Suprapubic skin (tissue), 4 donors: ENCODE data around the gene ZBTB4. TPM values are rescaled to one million over a fixed set of nuclear protein-coding genes. Genes with fewer than 3 reads are reported as not detected.

Experiments
- DNase-seq, 2 donors: peaks; one replicate each; pipeline ENCODE4 v3.0.0-alpha.2; 2019; ENCODE audit warnings: low spot score in 2 of 2
- H3K27ac ChIP-seq: fragments of 200-600 bp; sonication (generic); one replicate; pipeline ENCODE4 v1.5.1; 2019
- H3K27me3 ChIP-seq: fragments of 200-600 bp; sonication (generic); one replicate; pipeline ENCODE4 v1.5.1; 2019
- H3K36me3 ChIP-seq: fragments of 200-600 bp; sonication (generic); one replicate; pipeline ENCODE4 v1.5.1; 2019
- H3K4me1 ChIP-seq: fragments of 200-600 bp; sonication (generic); one replicate; pipeline ENCODE4 v1.5.1; 2019
- H3K4me3 ChIP-seq: fragments of 200-600 bp; sonication (generic); one replicate; pipeline ENCODE4 v1.5.1; 2019; ENCODE audit warnings: mild to moderate bottlenecking
- H3K9me3 ChIP-seq: fragments of 200-600 bp; sonication (generic); one replicate; pipeline ENCODE4 v1.5.1; 2019
- EP300 ChIP-seq: sonication (generic); formaldehyde crosslinking; IDR thresholded peaks from one replicate; pipeline ENCODE4 v1.6.1; 2017; ENCODE audit warnings: antibody characterized with exemption
- POLR2A ChIP-seq, 2 donors: fragments of 450-650 bp; IDR thresholded peaks; one replicate each; pipeline ENCODE4 v1.6.1; 2017; ENCODE audit warnings: antibody characterized with exemption in 2 of 2, mild to moderate bottlenecking in 2 of 2, moderate library complexity in 2 of 2
- POLR2AphosphoS5 ChIP-seq, 3 donors: sonication (generic); formaldehyde crosslinking; IDR thresholded peaks; one replicate each; pipeline ENCODE4 v1.6.1; 2017; ENCODE audit warnings: antibody characterized with exemption in 3 of 3
- WGBS: methylation state at CpG from one replicate; pipeline ENCODE4 v1.1.5; 2018; 5-methylcytosine and 5-hydroxymethylcytosine counted together
- total RNA-seq, 4 donors: library from RNA; depleted of rRNA; stranded (reverse); fragments of >200 nt; gene quantifications; one replicate each; pipeline ENCODE4 v1.1.0, GENCODE V29; 2016
- TF ChIP-seq, protein P1 (sequence below), 2 donors: fragments of 200-600 bp in 1 of 2; fragments of 450-650 bp in 1 of 2; sonication (generic) in 1 of 2; IDR thresholded peaks; one replicate each; pipeline ENCODE4 v1.5.1; 2016 to 2019; ENCODE audit warnings: antibody characterized with exemption in 2 of 2, mild to moderate bottlenecking in 1 of 2, moderate library complexity in 1 of 2

ZBTB4 gene
- total RNA-seq, 4 donors from 2014 or later: 36.1 to 65.7 (median 45.3) TPM

DNA sequence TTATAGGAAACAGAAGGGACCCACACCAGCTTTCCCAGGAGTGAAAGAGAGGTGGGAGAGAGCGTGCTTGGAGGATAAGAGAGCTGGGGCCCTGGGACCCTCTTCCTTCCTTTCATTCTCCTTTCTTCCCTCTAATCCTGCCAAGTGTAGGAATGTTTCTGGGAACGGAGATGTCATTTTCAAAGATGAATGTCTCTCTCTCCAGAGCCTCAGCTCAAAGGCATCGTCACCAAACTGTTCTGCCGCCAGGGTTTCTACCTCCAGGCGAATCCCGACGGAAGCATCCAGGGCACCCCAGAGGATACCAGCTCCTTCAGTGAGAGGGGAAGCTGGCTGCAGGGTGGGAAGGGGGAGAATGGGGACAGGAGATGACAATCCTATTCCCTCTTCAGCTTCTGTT lies 38.2 kb downstream of the ZBTB4 start:
- Histone ChIP-seq H3K4me1 (peaks cover 74% of the 10 kb centered on the region), H3K27me3 (peaks cover 23% of the 10 kb centered on the region)

GRCh38 chr17:7440834-7441195 lies 38.6 kb downstream of the ZBTB4 start:
- no peak for DNase-seq
- Histone ChIP-seq H3K9me3 (no peaks in the 10 kb centered on the region), H3K4me3 (peak overlapping the region; percentile 54), H3K36me3 (no peaks in the 10 kb centered on the region), H3K27ac (peak overlapping the region; percentile 14), H3K4me1 (peaks cover 75% of the 10 kb centered on the region), H3K27me3 (peaks cover 21% of the 10 kb centered on the region)
- 13% methylated on average over 12 of the region's 12 CpGs for WGBS
- TF ChIP-seq, protein P1, sequence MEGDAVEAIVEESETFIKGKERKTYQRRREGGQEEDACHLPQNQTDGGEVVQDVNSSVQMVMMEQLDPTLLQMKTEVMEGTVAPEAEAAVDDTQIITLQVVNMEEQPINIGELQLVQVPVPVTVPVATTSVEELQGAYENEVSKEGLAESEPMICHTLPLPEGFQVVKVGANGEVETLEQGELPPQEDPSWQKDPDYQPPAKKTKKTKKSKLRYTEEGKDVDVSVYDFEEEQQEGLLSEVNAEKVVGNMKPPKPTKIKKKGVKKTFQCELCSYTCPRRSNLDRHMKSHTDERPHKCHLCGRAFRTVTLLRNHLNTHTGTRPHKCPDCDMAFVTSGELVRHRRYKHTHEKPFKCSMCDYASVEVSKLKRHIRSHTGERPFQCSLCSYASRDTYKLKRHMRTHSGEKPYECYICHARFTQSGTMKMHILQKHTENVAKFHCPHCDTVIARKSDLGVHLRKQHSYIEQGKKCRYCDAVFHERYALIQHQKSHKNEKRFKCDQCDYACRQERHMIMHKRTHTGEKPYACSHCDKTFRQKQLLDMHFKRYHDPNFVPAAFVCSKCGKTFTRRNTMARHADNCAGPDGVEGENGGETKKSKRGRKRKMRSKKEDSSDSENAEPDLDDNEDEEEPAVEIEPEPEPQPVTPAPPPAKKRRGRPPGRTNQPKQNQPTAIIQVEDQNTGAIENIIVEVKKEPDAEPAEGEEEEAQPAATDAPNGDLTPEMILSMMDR (IDR thresholded peaks at IDR 0.05): no peak
- no peak for TF ChIP-seq EP300
- no peak for TF ChIP-seq POLR2AphosphoS5 (IDR thresholded peaks at IDR 0.05)
- TF ChIP-seq POLR2A (IDR thresholded peaks at IDR 0.05): no peak

More for the DNA sequence above, 38.2 kb downstream of the ZBTB4 start:
- H3K27ac ChIP-seq: no peak overlapping the region
- H3K9me3 ChIP-seq: no peaks in the 10 kb centered on the region
- TF ChIP-seq, protein P1 (IDR thresholded peaks at IDR 0.05): no peak
- TF ChIP-seq POLR2A (IDR thresholded peaks at IDR 0.05) (no peak), POLR2AphosphoS5 (IDR thresholded peaks at IDR 0.05) (no peak), EP300 (no peak)
- H3K4me3 ChIP-seq: no peak overlapping the region
- WGBS: 60% methylated on average over 7 of the region's 7 CpGs
- no peaks in the 10 kb centered on the region for H3K36me3 ChIP-seq
- DNase-seq: no peak

DNA sequence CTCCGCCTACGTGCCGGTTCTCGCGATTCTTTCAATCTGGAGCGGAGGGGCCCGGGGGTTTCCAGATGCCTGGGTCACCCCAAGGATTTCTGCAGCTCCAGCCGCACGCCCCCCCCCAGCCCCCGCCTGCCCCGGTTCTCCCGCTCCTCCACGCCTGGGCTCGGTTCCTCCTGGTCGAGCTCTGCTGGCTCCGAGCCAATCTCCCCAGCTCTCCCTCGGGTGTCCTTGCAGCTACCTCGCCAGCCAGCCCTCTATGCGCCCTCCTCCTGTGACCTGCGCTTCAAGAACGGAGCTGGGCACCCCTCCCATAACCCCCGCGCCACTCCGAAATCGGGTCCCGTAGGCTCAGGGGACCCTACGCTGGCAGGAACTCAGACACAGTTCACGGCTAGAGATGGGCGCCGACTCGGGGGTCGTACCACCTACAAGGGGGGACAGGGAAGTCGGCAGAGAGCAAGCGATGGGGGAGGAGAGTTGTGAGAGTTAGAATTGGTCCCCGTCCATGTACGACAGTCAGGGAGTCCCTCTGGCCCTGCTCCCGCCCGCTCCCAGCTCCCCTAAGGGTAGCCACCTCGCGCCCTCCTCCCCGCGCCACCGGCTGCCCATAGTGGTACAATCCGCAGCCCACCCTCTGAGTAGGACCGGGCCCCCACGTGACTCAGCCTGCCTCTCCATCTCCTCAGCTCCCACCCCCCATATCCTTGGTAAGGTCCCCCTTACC lies 39.2 kb downstream of the ZBTB4 start:
- no peaks in the 10 kb centered on the region for H3K9me3 ChIP-seq
- 2% methylated on average over 30 of the region's 46 CpGs for WGBS
- DNase-seq: peak; percentile 84 to 85
- peak overlapping the region; percentile 14 for H3K27ac ChIP-seq
- H3K27me3 ChIP-seq: peaks cover 16% of the 10 kb centered on the region
- no peaks in the 10 kb centered on the region for H3K36me3 ChIP-seq
- TF ChIP-seq POLR2A (IDR thresholded peaks at IDR 0.05): no peak
- no peak for TF ChIP-seq POLR2AphosphoS5 (IDR thresholded peaks at IDR 0.05)
- no peak for TF ChIP-seq EP300
- TF ChIP-seq, protein P1 (IDR thresholded peaks at IDR 0.05): no peak
- H3K4me1 ChIP-seq: peaks cover 75% of the 10 kb centered on the region
- peak overlapping the region; percentile 54 for H3K4me3 ChIP-seq

GRCh38 chr17:7439462-7440112 lies 39.8 kb downstream of the ZBTB4 start, which contains the start of gene FGF11:
Gene FGF11, plus strand, starts transcription at chr17:7439512. Its CDS starts 109 bp downstream, at chr17:7439621.
- Histone ChIP-seq H3K36me3 (no peaks in the 10 kb centered on the region), H3K4me1 (peaks cover 69% of the 10 kb centered on the region), H3K9me3 (no peaks in the 10 kb centered on the region), H3K27me3 (peaks cover 14% of the 10 kb centered on the region), H3K27ac (peak within 1 kb of the TSS; percentile 91), H3K4me3 (peak within 1 kb of the TSS; percentile 68)
- DNase-seq: no peak
- 0% methylated on average over 33 of the region's 50 CpGs for WGBS
- TF ChIP-seq EP300 (no peak), POLR2A (IDR thresholded peaks at IDR 0.05) (no peak), POLR2AphosphoS5 (IDR thresholded peaks at IDR 0.05) (no peak)
- TF ChIP-seq, protein P1 (IDR thresholded peaks at IDR 0.05): no peak
